HG03575 (cell line): ENCODE results near the gene KRTAP5-6.

Experiments used
- ATAC-seq: cut with Tn5 transposase; IDR thresholded peaks from one replicate; pipeline ENCODE4 v1.9.1; 2021; ENCODE audit not compliant: unreplicated experiment, insufficient number of reproducible peaks, low FRiP score; ENCODE audit errors: extremely low read depth

KRTAP5-6 gene

GRCh38 chr11:1694064-1694845, 2.7 kb upstream of the KRTAP5-6 start:
- no peak for ATAC-seq

- no peak for ATAC-seq
These were observed 2.0 kb upstream of the KRTAP5-6 start for GRCh38 chr11:1694846-1695547.

GRCh38 chr11:1695548-1696108, 1.4 kb upstream of the KRTAP5-6 start:
- no peak for ATAC-seq

- no peak for ATAC-seq
These were observed 2.8 kb downstream of the KRTAP5-6 start for GRCh38 chr11:1699771-1700170.

- no peak for ATAC-seq
These were observed 4.3 kb downstream of the KRTAP5-6 start for GRCh38 chr11:1701091-1701807.

GRCh38 chr11:1702506-1702905, 5.5 kb downstream of the KRTAP5-6 start:
- no peak for ATAC-seq

GRCh38 chr11:1703146-1703545, 6.2 kb downstream of the KRTAP5-6 start:
- no peak for ATAC-seq

GRCh38 chr11:1705126-1706052, 8.4 kb downstream of the KRTAP5-6 start:
- ATAC-seq: no peak

- ATAC-seq: no peak
These were observed 9.8 kb downstream of the KRTAP5-6 start for GRCh38 chr11:1706634-1707400.

- ATAC-seq: no peak
These were observed 10.8 kb downstream of the KRTAP5-6 start for GRCh38 chr11:1707751-1708150.

GRCh38 chr11:1708716-1709115, 11.7 kb downstream of the KRTAP5-6 start:
- no peak for ATAC-seq

GRCh38 chr11:1714908-1715885, 18.2 kb downstream of the KRTAP5-6 start:
- no peak for ATAC-seq

- no peak for ATAC-seq
These were observed 20.8 kb downstream of the KRTAP5-6 start for GRCh38 chr11:1717745-1718144.

- ATAC-seq: no peak
These were observed 21.3 kb downstream of the KRTAP5-6 start for GRCh38 chr11:1718326-1718725.

GRCh38 chr11:1719781-1720180, 22.8 kb downstream of the KRTAP5-6 start:
- no peak for ATAC-seq

GRCh38 chr11:1727096-1727690, 30.2 kb downstream of the KRTAP5-6 start:
- ATAC-seq: no peak
